Measurements from ENCODE around the gene USE1.

- TF ChIP-seq POLR2A (IDR thresholded peaks at IDR 0.05) (no peak), CTCF (IDR thresholded peaks at IDR 0.05) (no peak)
Observed at GRCh38 chr19:17263712-17264640, 48.8 kb downstream of the USE1 start.
